Keratinocyte (primary cell): Measurements from ENCODE around the gene CGRRF1. TPM values are rescaled to one million over a fixed set of nuclear protein-coding genes. Genes with fewer than 3 reads are reported as not detected.

Experiments
- DNase-seq: peaks from one replicate; pipeline ENCODE4 v3.0.0-alpha.2; 2011; ENCODE audit warnings: low read depth, missing footprints, low spot score
- FAIRE-seq: peaks from 2 replicates; lab custom pipeline; 2011; peaks lifted over from hg19 to GRCh38; lab: Jason Lieb, UNC
- H2AFZ ChIP-seq: 2 replicates; pipeline ENCODE4 v1.6.0; 2012; ENCODE audit warnings: low read length, control low read depth, inconsistent platforms; ENCODE audit not compliant: control insufficient read depth
- H3K27ac ChIP-seq: 2 replicates; pipeline ENCODE4 v1.5.1; 2011; ENCODE audit warnings: low read length; ENCODE audit not compliant: control insufficient read depth, insufficient read depth
- H3K27me3 ChIP-seq: 3 replicates; pipeline ENCODE4 v1.6.0; 2011; ENCODE audit warnings: low read length; ENCODE audit not compliant: control insufficient read depth, insufficient read depth; ENCODE audit errors: extremely low read depth
- H3K36me3 ChIP-seq, 2 experiments: 2 replicates in 1 of 2; 3 replicates in 1 of 2; pipeline ENCODE4 v1.5.1; 2011; ENCODE audit warnings: low read length in 2 of 2, mild to moderate bottlenecking in 1 of 2; ENCODE audit not compliant: control insufficient read depth in 2 of 2, insufficient read depth in 2 of 2; ENCODE audit errors: extremely low read depth in 1 of 2
- H3K4me1 ChIP-seq: 3 replicates; pipeline ENCODE4 v1.5.1; 2011; ENCODE audit warnings: low read length; ENCODE audit not compliant: control insufficient read depth, insufficient read depth; ENCODE audit errors: extremely low read depth
- H3K4me2 ChIP-seq: 3 replicates; pipeline ENCODE4 v1.6.0; 2011; ENCODE audit warnings: low read depth, low read length; ENCODE audit not compliant: control insufficient read depth, insufficient read depth; ENCODE audit errors: extremely low read depth
- H3K4me3 ChIP-seq, 3 experiments: fragments of 200-600 bp in 1 of 3; sonication (generic) in 1 of 3; 2 replicates in 2 of 3; 3 replicates in 1 of 3; pipeline ENCODE4 v1.5.1; 2011 to 2016; ENCODE audit warnings: low read length in 3 of 3, mild to moderate bottlenecking in 3 of 3, control low read depth in 2 of 3, inconsistent platforms in 1 of 3, low read depth in 1 of 3, mixed read lengths in 1 of 3, mixed run types in 1 of 3, moderate library complexity in 1 of 3; ENCODE audit not compliant: control insufficient read depth in 2 of 3, insufficient read depth in 2 of 3; ENCODE audit errors: extremely low read depth in 1 of 3
- H3K79me2 ChIP-seq: 2 replicates; pipeline ENCODE4 v1.6.0; 2012; ENCODE audit warnings: low read length; ENCODE audit not compliant: control insufficient read depth, insufficient read depth
- H3K9ac ChIP-seq: 3 replicates; pipeline ENCODE4 v1.6.0; 2011; ENCODE audit warnings: low read length; ENCODE audit not compliant: control insufficient read depth, insufficient read depth; ENCODE audit errors: extremely low read depth
- H3K9me1 ChIP-seq: 3 replicates; pipeline ENCODE4 v1.6.0; 2011; ENCODE audit warnings: low read length; ENCODE audit not compliant: control insufficient read depth, insufficient read depth; ENCODE audit errors: extremely low read depth
- H3K9me3 ChIP-seq: 2 replicates; pipeline ENCODE4 v1.5.1; 2012; ENCODE audit warnings: low read depth, low read length; ENCODE audit not compliant: control insufficient read depth
- H4K20me1 ChIP-seq: 3 replicates; pipeline ENCODE4 v1.6.0; 2011; ENCODE audit warnings: low read length; ENCODE audit not compliant: control insufficient read depth, insufficient read depth; ENCODE audit errors: extremely low read depth
- CTCF ChIP-seq, 3 experiments: IDR thresholded peaks in 1 of 3; conservative IDR thresholded peaks in 1 of 3; optimal IDR thresholded peaks in 1 of 3; 2 replicates in 2 of 3; 3 replicates in 1 of 3; pipeline versions ENCODE3 to v1.5.1; 2011; ENCODE audit warnings: low read length in 3 of 3, mild to moderate bottlenecking in 3 of 3, moderate library complexity in 2 of 3, control low read depth in 1 of 3, inconsistent platforms in 1 of 3; ENCODE audit not compliant: insufficient read depth in 2 of 3; ENCODE audit errors: extremely low read depth in 1 of 3
- EZH2 ChIP-seq: IDR thresholded peaks from one replicate; pipeline ENCODE4 v1.6.1; 2012; ENCODE audit warnings: inconsistent platforms, mild to moderate bottlenecking, low read length, moderate library complexity
- dilution Hi-C: fragments of 300-500 bp; cut with MboI; formaldehyde crosslinking; loops from one replicate; pipeline ENCODE4 v1.7.0; 2020; ENCODE audit warnings: low sequenced_read_pairs; ENCODE audit not compliant: extremely low pct_ligation_motif_present
- polyA plus RNA-seq, 5 experiments: library from polyadenylated mRNA; depleted of rRNA in 3 of 5; stranded (reverse) in 3 of 5; stranded (forward) in 1 of 5; unstranded in 1 of 5; fragments of >200 nt; gene quantifications; 1 replicate in 1 of 5; 2 replicates in 3 of 5; 3 replicates in 1 of 5; pipeline versions ENCODE4 v1.2.1 to v1.2.3, GENCODE V29; 2011 to 2012; ENCODE audit warnings: missing spikeins in 2 of 5, low read depth in 1 of 5, low replicate concordance in 1 of 5

Gene CGRRF1
- polyA plus RNA-seq, 1 donor (not counting 4 experiments of a cell fraction or from before 2014, with no cell fraction given): 19.5 TPM

GRCh38 chr14:54554401-54554800 is 44.7 kb downstream of the CGRRF1 start:
- Histone ChIP-seq H2AFZ (no peak overlapping the region), H3K27ac (no peak overlapping the region), H3K4me2 (no peak overlapping the region), H3K4me3 (no peak overlapping the region), H3K79me2 (no peaks in the 10 kb centered on the region), H3K9me3 (no peaks in the 10 kb centered on the region), H3K9ac (no peak overlapping the region), H3K9me1 (no peaks in the 10 kb centered on the region), H3K36me3 (no peaks in the 10 kb centered on the region), H4K20me1 (no peaks in the 10 kb centered on the region), H3K27me3 (no peaks in the 10 kb centered on the region), H3K4me1 (no peaks in the 10 kb centered on the region)
- DNase-seq (no peak), FAIRE-seq (no peak)
- dilution Hi-C loops: no loop called here
- TF ChIP-seq EZH2 (no peak), CTCF (optimal IDR thresholded peaks at IDR 0.05 in 1 of 3, IDR thresholded peaks at IDR 0.05 in 1 of 3, conservative IDR thresholded peaks at IDR 0.05 in 1 of 3; ENCODE audit: extremely low read depth in 1 of 3, insufficient read depth in 2 of 3, low read length in 3 of 3) (no peak)

GRCh38 chr14:54555651-54556050 is 45.9 kb downstream of the CGRRF1 start:
- no peak overlapping the region for H3K4me3 ChIP-seq
- no peaks in the 10 kb centered on the region for H3K79me2 ChIP-seq
- H3K36me3 ChIP-seq: no peaks in the 10 kb centered on the region
- no peak overlapping the region for H2AFZ ChIP-seq
- DNase-seq: no peak
- H3K27me3 ChIP-seq: no peaks in the 10 kb centered on the region
- no peaks in the 10 kb centered on the region for H3K4me1 ChIP-seq
- no peak overlapping the region for H3K4me2 ChIP-seq
- no peaks in the 10 kb centered on the region for H3K9me1 ChIP-seq
- dilution Hi-C loops: no loop called here
- H3K9ac ChIP-seq: no peak overlapping the region
- no peak overlapping the region for H3K27ac ChIP-seq
- FAIRE-seq: no peak
- no peaks in the 10 kb centered on the region for H4K20me1 ChIP-seq
- TF ChIP-seq CTCF (optimal IDR thresholded peaks at IDR 0.05 in 1 of 3, IDR thresholded peaks at IDR 0.05 in 1 of 3, conservative IDR thresholded peaks at IDR 0.05 in 1 of 3; ENCODE audit: extremely low read depth in 1 of 3, insufficient read depth in 2 of 3, low read length in 3 of 3): peak in 1 of 3 experiments; percentile 37
- no peak for TF ChIP-seq EZH2
- H3K9me3 ChIP-seq: no peaks in the 10 kb centered on the region
